Dendritic cell treated with granulocyte-macrophage colony-stimulating factor and Interleukin-4, amounts not matched to agents 40 ng/mL and 50 ng/mL, for 4 days (primary cell): ENCODE results near the gene NEMP2.
"Not testable (repeated sequence)": the region's sequence is repeated elsewhere in the genome, so short reads cannot be mapped to it uniquely, and the experiment has no call there.

Source experiments
- H3K27ac Mint-ChIP-seq: one replicate; pipeline ENCODE4 v1.8.0; 2022; ENCODE audit warnings: mild to moderate bottlenecking, mixed read lengths
- H3K27me3 Mint-ChIP-seq: one replicate; pipeline ENCODE4 v1.8.0; 2022; ENCODE audit warnings: mild to moderate bottlenecking, mixed read lengths
- H3K36me3 Mint-ChIP-seq: one replicate; pipeline ENCODE4 v1.8.0; 2022; ENCODE audit warnings: low read depth, mixed read lengths
- H3K4me1 Mint-ChIP-seq: one replicate; pipeline ENCODE4 v1.8.0; 2022; ENCODE audit warnings: low read depth, mixed read lengths
- H3K4me3 Mint-ChIP-seq: one replicate; pipeline ENCODE4 v1.8.0; 2022; ENCODE audit warnings: mild to moderate bottlenecking, moderate library complexity, mixed read lengths
- H3K9me3 Mint-ChIP-seq: one replicate; pipeline ENCODE4 v1.8.0; 2022; ENCODE audit warnings: mixed read lengths
- intact Hi-C: fragments of 100-400 bp; cut with micrococcal nuclease; formaldehyde crosslinking; loops from one replicate; pipeline ENCODE4 v1.15.0; 2022

The NEMP2 gene

DNA sequence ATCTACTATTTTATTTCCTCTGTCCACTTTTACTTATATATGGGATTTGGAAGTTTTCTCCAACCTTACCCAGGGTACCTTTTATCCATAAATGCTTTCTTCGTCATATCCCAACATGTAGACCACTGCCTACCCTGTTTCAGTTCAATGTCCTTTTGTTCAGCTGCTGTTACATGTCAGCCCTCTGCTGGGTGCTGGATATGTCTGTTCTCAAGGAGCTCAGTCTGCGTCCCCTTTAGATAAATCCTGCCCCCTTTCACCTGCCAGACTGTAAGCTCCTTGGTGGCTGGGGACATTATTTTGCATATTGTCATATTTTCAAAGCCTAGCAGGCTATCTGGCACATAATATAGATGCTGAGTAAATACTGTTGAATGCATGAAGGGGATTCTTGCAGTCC lies 53.2 kb downstream of the NEMP2 start:
- H3K4me3 Mint-ChIP-seq = no peak overlapping the region
- H3K27me3 Mint-ChIP-seq = no peaks in the 10 kb centered on the region
- peaks cover 5% of the 10 kb centered on the region for H3K4me1 Mint-ChIP-seq
- H3K36me3 Mint-ChIP-seq = no peaks in the 10 kb centered on the region
- no peaks in the 10 kb centered on the region for H3K9me3 Mint-ChIP-seq
- intact Hi-C loops = no loop called here
- no peak overlapping the region for H3K27ac Mint-ChIP-seq

DNA sequence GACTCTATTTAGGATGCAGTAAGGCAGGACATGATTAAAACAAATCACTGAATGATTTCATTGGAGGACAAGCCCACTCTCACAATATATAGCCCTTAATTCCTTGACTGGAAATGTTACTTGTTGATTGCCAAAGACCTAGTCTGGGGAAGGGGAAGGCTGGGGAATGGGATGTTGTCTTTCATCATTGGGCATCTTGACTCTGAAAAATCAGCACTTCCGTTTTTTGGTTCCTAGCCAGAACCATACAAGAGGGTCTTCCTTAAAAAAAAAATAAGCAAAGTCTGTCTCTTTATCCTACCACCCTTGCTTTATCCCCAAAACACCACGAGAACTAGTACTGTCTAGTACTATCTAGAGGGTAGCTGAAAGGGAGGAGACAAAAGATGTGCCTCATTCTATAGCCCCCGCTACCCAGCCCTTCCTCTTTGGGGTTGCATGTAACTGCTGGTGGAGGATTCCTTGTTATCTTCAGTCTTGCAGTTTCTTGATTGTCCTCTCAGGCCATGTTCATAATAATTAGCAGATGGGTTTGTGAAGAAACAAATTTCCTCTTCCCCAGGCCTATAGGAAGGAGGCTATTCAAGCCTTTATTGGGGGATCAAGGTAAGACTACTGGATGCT lies 55.8 kb downstream of the NEMP2 start:
- H3K4me3 Mint-ChIP-seq = no peak overlapping the region
- peaks cover 5% of the 10 kb centered on the region for H3K36me3 Mint-ChIP-seq
- H3K27me3 Mint-ChIP-seq = no peaks in the 10 kb centered on the region
- intact Hi-C loops = no loop called here
- peaks cover 5% of the 10 kb centered on the region for H3K4me1 Mint-ChIP-seq
- H3K9me3 Mint-ChIP-seq = peaks cover 6% of the 10 kb centered on the region
- no peak overlapping the region for H3K27ac Mint-ChIP-seq

DNA sequence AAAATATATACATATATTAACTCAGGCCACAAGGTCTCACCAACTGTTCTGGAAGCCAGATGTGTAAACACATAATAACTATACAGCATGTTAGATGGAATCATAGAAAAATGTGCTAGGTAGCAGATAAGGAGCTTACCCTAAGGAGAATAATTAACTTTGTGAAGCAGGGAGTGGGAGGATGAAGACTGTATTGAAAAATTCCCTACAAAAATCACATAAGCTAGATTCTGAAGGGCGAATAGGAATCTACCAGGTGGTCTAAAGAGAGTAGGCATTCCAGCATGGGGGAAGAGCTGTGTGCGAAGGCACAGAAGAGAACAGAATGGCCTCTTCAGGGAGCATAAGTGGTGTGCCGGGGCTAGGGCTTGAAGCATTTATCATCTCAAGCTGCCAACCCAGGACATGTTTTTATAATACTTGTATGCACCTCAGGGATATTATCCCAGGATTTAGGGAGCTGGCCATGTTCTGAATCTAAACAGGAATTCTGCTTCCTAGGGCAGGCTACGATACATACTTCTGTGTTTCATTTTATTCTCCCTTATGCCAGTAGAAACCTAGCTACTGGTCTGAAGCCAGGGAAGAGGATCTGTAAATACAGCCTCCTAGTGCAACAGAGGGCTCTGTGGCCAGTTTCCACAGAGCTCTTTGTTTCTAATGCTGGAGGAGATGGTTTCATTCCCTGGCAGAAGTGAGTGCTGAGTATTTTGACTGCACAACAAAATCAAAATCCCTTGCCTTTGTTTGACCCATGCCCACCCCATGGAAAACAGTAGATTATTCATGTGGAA lies 56.7 kb downstream of the NEMP2 start:
- Mint-ChIP-seq H3K4me1 (peaks cover 5% of the 10 kb centered on the region), H3K9me3 (peaks cover 9% of the 10 kb centered on the region), H3K27me3 (no peaks in the 10 kb centered on the region), H3K4me3 (no peak overlapping the region), H3K27ac (no peak overlapping the region), H3K36me3 (peaks cover 11% of the 10 kb centered on the region)
- intact Hi-C loops = no loop called here

DNA sequence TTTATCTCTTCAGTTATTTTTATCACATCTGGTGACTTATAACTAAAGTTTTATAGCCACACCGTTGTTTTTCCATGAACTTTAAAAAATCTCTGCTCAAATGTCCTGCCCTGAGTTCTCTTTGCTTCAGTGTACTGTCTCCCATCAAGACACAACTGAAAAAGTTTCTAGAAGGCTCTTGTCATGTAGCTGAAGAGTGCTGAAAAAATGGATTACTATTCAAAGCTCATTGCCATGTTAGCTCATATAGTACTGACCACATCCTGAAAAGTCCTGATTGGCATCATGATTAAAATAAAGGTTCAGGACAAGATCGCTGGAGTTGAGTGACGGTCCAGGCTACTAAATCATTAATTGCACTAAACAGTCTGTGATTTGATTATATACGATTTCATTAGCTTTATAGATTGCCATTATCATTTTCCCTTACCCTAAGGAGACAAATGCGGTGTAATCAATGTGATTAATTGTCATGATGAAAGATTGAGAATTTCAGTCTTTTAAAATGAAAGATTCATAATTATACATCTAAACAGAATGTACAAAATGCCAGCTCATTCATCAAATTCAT lies 64.2 kb downstream of the NEMP2 start:
- peaks cover 9% of the 10 kb centered on the region for H3K9me3 Mint-ChIP-seq
- H3K27me3 Mint-ChIP-seq = no peaks in the 10 kb centered on the region
- H3K4me3 Mint-ChIP-seq = no peak overlapping the region
- intact Hi-C loops = no loop called here
- H3K4me1 Mint-ChIP-seq = peaks cover 23% of the 10 kb centered on the region
- H3K36me3 Mint-ChIP-seq = peaks cover 30% of the 10 kb centered on the region
- H3K27ac Mint-ChIP-seq = no peak overlapping the region

DNA sequence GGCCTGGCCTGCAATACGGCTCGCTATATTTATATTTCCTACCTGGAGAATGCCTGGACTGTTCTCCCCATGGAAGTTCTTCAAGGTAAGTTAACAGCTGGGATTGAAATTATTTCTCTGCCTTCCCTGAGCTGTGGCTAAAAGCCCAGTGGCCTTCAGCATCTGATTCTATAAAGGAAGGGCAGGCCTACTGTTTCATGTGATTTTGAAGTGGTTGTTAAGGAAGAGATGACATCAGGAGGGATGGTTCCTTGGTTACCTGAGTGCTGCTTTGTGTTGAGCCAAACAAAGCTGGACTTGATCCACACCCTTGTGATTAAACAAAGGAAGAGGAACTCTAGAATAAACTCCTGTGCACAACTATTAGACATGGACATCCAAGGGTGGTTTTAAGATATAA lies 64.8 kb downstream of the NEMP2 start:
- peaks cover 23% of the 10 kb centered on the region for H3K4me1 Mint-ChIP-seq
- H3K36me3 Mint-ChIP-seq = peaks cover 30% of the 10 kb centered on the region
- H3K27me3 Mint-ChIP-seq = no peaks in the 10 kb centered on the region
- H3K9me3 Mint-ChIP-seq = peaks cover 9% of the 10 kb centered on the region
- H3K4me3 Mint-ChIP-seq = no peak overlapping the region
- intact Hi-C loops = no loop called here
- no peak overlapping the region for H3K27ac Mint-ChIP-seq

DNA sequence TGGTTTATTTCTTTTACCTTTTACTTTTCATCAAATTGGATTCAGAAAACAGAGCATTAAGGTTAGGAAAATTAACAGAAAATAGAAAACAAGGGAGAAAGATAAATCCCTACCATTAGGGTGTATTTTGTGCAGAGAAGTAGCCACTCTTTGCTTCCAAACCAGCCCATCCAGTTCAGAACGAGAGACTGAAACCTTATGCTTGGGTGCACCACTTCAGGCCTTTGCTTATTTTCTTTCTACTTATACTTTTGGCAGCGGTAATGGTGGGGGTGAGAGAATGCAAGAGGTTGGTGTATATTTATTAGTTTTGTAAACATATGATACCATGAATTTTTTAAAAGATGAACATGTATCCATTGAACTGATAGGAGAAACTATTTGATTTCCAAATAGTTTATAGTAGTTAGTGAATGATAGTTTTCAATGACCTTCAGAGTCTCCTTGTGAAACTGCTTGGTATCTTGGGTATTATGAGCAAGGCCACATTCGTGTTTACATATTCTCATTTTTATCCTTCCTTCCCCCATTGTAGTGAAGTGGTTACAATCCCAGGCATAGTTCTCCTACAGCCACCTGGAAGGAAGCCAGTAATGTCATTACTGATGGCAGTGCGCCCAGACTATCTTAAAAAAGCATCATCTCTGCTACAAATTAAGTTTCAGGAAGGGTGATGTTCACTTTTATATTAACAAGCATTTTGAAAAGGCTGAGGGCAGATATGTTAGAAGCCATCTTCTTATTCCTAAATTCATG lies 65.5 kb downstream of the NEMP2 start:
- Mint-ChIP-seq H3K27ac (no peak overlapping the region), H3K27me3 (no peaks in the 10 kb centered on the region), H3K36me3 (peaks cover 28% of the 10 kb centered on the region), H3K4me1 (peaks cover 28% of the 10 kb centered on the region), H3K4me3 (no peak overlapping the region), H3K9me3 (peaks cover 6% of the 10 kb centered on the region)
- intact Hi-C loops = no loop called here

DNA sequence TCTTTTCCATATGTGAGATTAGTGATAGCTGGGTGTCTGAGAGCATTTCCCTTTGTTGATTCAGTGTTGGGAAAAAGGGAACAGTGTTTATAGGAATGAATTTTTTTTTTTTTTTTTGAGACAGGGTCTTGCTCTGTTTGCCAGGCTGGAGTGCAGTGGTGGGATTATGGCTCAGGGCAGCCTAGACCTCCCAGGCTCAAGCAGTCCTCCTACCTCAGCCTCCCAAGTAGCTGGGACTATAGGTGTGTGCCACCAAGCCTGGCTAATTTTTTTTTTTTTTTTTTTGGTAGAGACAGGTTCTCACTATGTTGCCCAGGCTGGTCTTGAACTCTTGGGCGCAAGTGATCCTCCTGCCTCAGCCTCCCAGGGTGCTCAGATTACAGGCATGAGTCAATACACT lies 66.2 kb downstream of the NEMP2 start:
- H3K27me3 Mint-ChIP-seq, H3K4me3 Mint-ChIP-seq, H3K9me3 Mint-ChIP-seq, intact Hi-C loops: not testable (repeated sequence)
- H3K27ac Mint-ChIP-seq = peak overlapping the region; percentile 55
- H3K36me3 Mint-ChIP-seq = peaks cover 24% of the 10 kb centered on the region
- peaks cover 28% of the 10 kb centered on the region for H3K4me1 Mint-ChIP-seq

DNA sequence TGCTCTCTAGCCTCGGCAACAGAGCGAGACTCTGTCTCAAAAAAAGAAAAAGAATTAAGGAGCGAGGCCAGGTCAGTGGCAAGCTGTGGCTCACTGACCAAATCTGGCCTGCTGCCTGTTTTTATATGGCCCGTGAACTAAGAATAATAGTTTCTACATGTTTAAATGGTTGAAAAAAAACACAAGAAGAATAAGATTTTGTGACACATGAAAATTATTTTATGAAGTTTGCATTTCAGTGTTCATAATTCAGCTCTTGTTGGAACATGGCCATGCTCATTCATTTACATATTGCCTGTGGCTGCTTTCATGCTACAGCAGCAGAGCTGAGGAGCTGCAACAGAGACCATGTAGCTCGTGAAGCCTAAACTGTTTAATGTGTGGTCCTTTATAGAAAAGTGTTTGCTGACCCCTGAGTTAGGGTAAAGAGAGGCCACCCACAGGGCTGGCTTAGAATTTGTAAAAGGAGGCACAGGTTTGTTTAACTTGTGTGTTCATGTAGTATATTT lies 66.9 kb downstream of the NEMP2 start:
- Mint-ChIP-seq H3K36me3 (peaks cover 23% of the 10 kb centered on the region), H3K4me3 (no peak overlapping the region), H3K27ac (peak overlapping the region; percentile 55), H3K9me3 (no peaks in the 10 kb centered on the region), H3K4me1 (peaks cover 28% of the 10 kb centered on the region), H3K27me3 (no peaks in the 10 kb centered on the region)
- intact Hi-C loops = no loop called here

DNA sequence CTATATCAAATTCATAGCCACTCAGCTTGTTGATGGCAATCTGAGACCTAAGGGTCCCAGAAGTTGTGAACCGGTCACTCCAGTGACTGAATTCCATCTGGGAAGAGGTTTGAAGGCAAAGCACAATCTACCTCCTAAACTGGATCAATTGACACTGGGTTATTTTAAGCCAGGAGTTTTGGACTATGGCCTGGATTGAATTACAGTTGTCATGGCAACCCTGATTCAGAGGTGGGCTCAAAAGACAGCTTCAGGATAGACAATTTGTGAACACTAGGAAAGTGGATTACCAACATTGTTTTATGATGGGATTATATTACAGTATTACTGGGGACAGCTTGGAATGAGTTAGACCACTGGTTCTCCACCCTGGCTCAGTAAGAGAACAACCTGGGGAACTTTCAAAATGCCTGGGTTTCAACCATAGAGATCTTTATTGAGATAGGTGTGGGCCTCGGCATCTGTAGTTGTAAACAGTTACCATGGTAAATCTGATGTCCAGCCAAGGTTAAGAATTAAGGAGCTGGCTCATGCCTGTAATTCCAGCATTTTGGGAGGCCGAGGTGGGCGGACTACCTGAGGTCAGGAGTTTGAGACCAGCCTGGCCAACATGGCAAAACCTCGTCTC lies 67.6 kb downstream of the NEMP2 start:
- peaks cover 28% of the 10 kb centered on the region for H3K4me1 Mint-ChIP-seq
- H3K36me3 Mint-ChIP-seq = peaks cover 19% of the 10 kb centered on the region
- no peak overlapping the region for H3K27ac Mint-ChIP-seq

DNA sequence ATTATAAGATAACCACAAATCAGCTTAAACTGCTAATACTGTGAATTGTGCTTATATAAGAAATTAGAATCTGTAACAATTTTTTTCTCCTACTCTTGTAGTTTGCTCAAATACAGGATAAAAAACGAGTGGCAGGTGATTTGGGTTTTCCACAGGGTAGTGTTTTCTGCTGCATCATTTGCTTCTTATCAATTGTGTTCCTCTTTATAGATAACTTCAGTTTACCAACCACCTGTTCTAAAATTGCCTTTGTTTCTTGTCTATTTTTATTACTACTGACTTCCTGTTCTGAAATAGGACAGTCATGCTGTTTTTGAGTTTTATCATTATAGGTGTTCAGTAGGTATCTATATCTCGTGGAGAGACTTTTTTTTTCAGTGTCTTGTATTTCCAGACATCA lies 69.5 kb downstream of the NEMP2 start:
- H3K4me3 Mint-ChIP-seq = no peak overlapping the region
- intact Hi-C loops = no loop called here
- H3K9me3 Mint-ChIP-seq = no peaks in the 10 kb centered on the region
- H3K36me3 Mint-ChIP-seq = peaks cover 8% of the 10 kb centered on the region
- no peaks in the 10 kb centered on the region for H3K27me3 Mint-ChIP-seq
- H3K4me1 Mint-ChIP-seq = peaks cover 25% of the 10 kb centered on the region
- no peak overlapping the region for H3K27ac Mint-ChIP-seq

More for the DNA sequence above, 67.6 kb downstream of the NEMP2 start:
- intact Hi-C loops = no loop called here
- no peak overlapping the region for H3K4me3 Mint-ChIP-seq
- no peaks in the 10 kb centered on the region for H3K27me3 Mint-ChIP-seq
- H3K9me3 Mint-ChIP-seq = no peaks in the 10 kb centered on the region

DNA sequence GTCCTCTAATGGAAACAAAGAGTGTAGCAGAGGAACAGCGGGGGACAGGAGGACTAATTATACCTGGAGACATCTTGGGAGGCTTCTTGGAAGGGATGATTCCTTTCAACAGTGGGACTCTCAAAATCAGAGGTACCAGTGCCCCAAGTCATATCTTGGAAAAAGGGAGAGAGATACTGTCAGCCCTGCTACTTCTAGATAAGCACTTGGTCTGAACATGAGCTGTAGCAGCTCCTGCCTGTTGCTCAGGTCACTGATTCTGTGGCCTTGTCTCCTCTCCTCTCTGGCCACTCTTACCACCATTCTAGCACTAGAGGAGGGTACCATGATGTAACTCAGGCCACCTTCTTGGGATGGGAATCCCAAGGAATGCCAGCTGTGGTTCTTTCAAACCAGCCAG lies 71.9 kb downstream of the NEMP2 start:
- Mint-ChIP-seq H3K36me3 (peaks cover 16% of the 10 kb centered on the region), H3K4me1 (peaks cover 5% of the 10 kb centered on the region), H3K9me3 (no peaks in the 10 kb centered on the region), H3K27ac (no peak overlapping the region), H3K27me3 (no peaks in the 10 kb centered on the region), H3K4me3 (no peak overlapping the region)
- intact Hi-C loops = no loop called here

DNA sequence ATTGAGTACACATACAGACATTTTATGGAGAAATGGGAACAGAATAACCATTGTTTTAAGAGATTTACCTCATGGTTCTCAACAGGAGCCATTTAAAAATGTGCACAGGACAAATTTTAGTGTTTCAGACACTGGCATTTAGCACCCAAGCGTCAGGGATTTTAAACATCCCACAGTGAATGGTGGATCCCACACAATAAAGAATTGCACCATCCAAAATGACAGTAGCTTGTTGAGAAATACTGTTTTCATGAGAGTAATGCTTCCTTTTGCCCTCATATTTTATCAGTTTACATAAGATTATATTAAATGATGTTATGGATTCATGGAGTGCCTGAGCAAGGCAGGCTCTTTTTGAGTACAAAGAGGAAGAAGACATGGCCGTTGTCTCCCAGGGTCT lies 72.3 kb downstream of the NEMP2 start:
- Mint-ChIP-seq H3K4me3 (no peak overlapping the region), H3K36me3 (peaks cover 20% of the 10 kb centered on the region), H3K27me3 (no peaks in the 10 kb centered on the region), H3K4me1 (peaks cover 5% of the 10 kb centered on the region), H3K9me3 (no peaks in the 10 kb centered on the region), H3K27ac (no peak overlapping the region)
- intact Hi-C loops = no loop called here

DNA sequence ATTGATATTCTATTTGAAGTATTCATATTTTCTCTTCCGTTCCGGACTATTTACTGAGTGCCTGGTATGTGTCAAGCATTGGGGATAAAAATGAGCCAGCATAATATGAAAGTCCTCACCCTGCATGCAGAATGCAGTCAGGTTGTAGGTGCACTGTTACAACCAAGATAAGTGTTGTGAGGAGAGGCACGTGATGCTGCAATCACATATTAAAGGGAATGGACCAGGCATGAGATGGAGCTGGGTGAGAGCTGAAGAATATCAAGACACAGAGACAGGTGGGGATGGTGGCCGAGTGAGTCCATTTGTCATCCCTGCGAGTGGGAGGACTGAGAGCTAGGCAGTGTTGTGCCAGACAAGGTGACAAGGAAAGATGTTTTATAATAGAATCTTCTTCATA lies 74.0 kb downstream of the NEMP2 start:
- no peak overlapping the region for H3K27ac Mint-ChIP-seq
- peaks cover 8% of the 10 kb centered on the region for H3K4me1 Mint-ChIP-seq
- no peak overlapping the region for H3K4me3 Mint-ChIP-seq

More for the DNA sequence above, 74.0 kb downstream of the NEMP2 start:
- Mint-ChIP-seq H3K36me3 (peaks cover 29% of the 10 kb centered on the region), H3K27me3 (no peaks in the 10 kb centered on the region), H3K9me3 (no peaks in the 10 kb centered on the region)
- intact Hi-C loops = no loop called here
